ENCODE measurements around the gene MAP3K7.

Gene MAP3K7

GRCh38 chr6:90586836-90587638 is at the start of gene MAP3K7:
TSS of gene MAP3K7 (minus strand) at chr6:90587072. CDS start at chr6:90586883, 189 bp downstream.
- peak; percentile 90 for DNase-seq

- no peak for DNase-seq
Observed at GRCh38 chr6:90631046-90631445, 44.2 kb upstream of the MAP3K7 start.

DNA sequence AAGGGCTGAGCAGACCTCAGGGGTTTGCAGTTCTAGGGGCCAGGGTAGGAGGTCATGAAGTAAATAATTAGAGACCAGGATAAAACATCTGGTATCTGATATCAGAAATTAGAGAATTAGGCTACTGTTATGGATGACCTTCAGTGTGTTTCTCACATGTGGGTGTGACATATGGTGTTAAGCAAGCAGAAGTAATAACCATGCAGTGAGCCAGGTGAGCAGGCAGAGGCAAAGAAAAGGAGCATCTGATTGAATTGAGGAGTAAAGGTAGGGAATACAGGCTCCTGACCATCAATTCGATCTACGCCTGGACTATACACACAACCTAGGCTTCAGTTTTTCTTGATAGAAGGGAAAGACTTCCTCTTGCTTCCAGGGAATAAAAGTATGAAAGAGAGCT is 34.7 kb upstream of the MAP3K7 start:
- DNase-seq, result no peak

GRCh38 chr6:90619221-90619620 is 32.3 kb upstream of the MAP3K7 start:
- DNase-seq, result no peak

- no peak for DNase-seq
Observed at GRCh38 chr6:90612313-90612680, 25.4 kb upstream of the MAP3K7 start.

DNA sequence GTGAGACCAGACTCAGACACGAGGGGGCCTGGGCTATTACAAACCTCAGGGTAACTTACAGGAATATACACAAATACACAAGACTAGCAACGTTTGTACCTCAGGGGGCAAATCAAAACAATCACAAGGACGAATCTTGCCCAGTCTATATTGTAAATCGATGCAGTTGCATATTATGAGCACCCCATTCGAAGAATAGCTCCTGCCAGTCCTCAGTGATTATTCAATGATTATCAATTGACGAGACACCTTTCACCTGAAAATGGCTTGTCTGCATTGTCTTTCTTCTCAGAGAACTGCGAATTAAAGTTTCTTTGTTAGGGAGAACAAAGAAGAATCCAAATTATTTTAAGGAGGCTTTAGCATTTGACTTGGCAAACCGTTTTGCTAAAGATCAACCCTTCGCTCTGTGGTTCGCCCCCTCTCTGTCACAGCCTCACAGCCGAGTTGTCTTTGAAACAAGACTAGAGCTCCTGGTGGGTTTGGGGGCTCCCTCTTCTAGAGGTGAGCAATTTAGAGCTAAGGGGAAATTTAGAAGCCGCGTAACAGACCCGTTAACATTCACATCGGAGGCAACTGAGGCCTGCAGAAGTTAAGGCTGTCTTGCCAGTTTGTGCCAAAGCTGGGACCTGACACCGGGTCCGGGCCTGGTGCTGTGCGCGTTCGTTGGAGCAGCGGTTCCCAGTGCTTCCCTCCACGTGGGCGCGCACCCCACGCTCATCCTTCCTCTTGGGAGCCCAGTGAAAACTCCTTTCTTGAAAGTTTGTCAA is 24.9 kb upstream of the MAP3K7 start:
- no peak for DNase-seq

DNA sequence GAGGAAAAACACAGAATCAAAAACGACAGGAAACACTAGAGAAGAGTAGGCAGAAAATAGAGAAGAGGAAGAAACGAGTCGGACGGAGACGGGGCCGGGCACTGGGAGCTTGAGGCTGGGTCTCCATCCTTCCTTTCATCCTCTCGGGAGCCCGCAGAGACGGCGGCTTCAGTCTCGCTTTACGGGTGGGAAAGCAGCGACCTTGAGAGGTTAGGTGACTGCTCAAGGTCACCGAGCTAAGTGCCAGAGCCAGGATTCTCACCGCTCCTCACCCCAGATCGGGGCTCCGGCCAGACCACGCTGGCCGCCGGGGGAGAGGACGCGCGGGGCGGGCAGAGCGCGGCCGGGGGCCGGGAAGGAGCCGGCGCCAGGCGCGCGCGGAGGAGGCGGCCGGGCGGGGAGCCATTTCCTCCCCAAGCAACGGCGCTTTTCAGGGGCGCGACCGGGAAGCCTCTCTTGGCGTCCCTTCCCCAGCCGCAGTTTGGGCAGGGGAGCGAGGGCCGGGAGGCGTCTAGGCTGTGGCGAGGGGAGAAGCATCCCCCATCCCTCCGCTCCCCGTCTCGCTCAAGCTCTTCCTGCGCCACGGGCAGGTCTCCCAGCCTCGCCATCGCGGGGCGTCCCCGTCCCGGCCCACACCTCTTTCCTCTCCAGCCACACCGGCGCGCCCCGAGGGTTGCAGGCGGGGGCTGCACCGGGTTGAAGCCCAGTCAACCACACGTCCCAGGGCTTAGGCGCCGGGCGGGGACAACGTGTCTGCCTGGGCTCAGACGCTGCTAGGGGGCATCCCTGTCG is 24.1 kb upstream of the MAP3K7 start:
- DNase-seq, result peak; percentile 44

DNA sequence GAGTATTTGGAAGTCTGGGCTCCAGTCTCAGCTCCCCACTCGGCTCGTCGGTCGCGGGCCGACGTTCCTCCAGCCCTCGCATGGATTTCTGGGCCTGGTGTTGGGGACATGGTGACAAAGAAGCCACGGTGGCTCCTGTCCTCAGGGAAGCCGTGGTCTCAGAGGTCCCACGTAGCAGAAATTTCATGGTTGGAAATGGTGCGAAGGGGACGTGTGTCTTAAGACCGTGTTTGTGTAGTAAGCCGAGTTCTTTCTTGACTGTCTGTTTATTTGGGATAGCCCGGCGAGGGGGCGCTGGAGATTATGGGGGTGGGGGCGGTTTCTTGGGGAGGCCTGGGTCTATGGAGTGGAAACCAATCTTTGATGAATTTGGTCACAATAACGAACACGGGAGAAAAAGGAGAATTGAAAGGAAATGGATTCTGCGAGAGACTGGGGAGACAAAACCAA is 23.5 kb upstream of the MAP3K7 start:
- DNase-seq, result no peak

- DNase-seq, result no peak
Observed at GRCh38 chr6:90605749-90606340, 19.0 kb upstream of the MAP3K7 start.

DNA sequence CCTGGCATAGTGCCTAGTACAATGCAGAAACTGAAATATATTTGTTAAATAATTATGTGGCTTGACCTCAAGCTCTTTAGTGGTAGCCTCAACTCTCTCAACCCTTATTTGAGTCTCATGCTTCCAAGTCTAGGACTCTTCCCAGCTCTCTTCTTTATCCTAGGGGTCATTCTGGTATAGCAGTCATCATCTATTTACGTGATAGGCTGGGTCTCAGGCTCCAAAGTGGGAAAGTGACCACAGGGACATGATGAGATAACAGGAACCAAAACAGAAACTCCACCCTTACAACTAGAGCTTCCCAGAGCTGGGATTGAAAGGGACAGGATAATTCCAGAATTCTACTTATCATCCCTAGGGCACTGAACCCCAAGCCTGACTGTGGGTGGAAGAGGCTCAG is 17.7 kb upstream of the MAP3K7 start:
- DNase-seq, result no peak

DNA sequence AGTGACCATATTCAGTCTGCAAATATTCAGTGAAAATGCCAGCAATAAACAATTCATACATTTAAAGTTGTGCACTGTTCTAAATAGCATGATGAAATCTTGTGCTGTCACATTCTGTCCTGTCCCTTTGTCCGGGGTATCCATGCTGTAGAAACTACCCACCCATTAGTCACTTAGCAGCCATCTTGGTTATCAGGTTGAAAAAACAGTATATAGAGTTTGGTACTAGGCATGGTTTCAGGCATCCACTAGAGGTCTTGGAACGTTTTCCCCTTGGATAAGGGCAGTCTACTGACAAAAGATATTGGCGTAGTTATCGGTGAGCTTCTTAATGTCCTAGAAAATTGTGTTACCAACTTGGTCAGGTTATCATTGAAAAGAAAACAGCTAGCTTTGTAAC is 12.3 kb upstream of the MAP3K7 start:
- no peak for DNase-seq

DNA sequence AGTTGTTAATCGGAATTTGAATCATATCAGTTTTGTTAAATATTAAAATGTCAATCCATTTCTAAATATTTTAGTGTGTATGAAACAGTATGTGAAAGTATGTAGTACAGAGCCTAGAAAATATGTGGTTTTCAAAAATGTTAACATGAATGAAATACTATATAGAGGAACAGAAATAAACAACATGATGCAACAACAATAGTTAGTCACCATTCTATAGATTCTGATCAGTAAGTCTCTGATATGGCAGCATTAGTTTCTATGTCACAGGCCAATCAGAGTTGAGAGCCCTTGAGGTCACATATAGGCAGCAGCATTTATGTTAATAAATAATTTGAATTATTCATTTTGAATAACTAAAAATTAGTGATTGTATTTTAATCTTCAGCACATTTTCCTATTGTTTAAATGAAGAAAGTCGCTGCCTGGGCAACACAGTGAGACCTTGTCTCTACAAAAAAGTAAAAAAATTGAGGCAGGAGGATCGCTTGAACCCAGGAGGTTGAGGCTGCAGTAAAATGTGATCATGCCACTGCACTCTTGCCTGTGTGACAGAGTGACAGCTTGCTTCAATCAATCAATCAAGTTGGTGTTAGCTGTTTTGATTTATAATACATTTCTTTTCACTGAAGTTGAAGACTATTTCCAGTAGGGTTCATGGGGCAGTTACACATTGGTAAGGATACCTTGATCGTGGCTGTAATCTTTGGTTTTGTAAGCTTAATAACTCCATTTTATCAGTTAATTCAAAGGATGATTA is 11.5 kb upstream of the MAP3K7 start:
- no peak for DNase-seq

DNA sequence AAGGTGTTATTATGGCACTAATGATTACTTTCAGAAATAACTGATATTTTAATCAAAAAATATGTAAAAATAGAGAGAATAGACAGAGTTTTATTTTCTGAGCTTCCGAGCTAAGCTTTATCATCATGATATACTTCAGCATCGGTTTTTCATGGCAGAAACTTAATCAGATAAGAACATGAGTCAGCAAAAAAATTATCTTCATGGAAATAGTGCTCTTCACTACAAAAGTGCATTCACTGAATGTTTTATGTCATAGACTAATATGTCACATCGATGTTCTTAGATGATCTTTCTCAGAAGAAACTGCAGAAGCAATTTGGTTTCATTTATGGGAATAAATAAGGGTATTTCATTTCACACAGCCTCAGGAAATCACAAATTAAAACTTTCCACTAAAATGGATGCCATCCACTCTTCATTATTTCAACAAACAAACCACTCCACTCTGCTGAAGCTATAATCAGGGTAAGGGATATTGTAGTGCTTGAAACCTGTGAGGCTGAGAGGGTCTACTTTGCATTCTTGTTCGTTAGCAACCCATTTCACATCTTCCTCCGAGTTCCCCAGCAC is 10.2 kb upstream of the MAP3K7 start:
- no peak for DNase-seq

- no peak for DNase-seq
Observed at GRCh38 chr6:90595854-90596253, 9.0 kb upstream of the MAP3K7 start.

DNA sequence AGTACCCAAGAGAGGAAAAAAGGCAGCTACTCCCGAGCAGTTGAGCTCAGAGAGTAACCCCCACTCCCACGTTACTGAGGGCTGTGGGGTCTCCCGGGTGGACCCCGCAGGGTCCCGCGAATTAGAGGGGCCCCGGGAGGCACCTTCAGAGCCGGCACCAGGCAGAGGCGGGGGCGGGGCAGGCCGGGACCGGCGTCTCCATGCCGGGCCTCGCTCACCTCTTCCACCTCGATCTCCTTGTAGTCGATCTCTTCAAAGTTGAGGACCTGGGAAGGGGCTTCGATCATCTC is 381 bp downstream of the MAP3K7 start:
- peak; percentile 39 for DNase-seq

DNA sequence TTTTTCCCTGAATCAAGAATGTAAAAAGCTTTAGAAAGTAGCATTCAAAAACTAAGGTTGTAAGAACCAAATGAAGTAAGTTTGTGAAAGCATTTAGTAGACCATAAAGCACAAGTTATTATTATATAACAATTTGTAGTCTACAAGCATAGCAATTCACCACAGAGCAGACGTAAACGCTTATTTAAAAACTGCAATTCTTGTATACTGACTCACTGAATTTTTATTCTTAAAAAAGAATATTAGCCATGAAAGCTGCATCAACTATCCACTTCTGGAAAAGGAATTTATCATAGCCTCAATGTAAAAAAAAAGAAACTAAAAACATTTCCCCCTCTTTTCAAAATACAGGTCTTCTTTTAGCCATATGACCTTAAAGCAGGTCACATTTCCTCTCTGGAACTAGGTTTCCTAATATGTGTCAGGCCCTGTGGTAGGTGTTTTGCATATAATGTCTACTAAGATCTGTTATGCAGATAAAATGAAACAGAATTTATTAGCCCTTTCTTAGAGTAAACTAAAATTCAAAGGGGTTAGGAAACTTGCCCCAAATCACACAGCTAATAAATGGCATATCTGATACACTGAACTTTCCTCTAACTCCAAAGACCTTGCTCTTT is 2.1 kb downstream of the MAP3K7 start:
- DNase-seq, result no peak

- no peak for DNase-seq
Observed at GRCh38 chr6:90583836-90584481, 2.9 kb downstream of the MAP3K7 start.

GRCh38 chr6:90583179-90583835 is 3.6 kb downstream of the MAP3K7 start:
- no peak for DNase-seq

GRCh38 chr6:90581146-90581545 is 5.7 kb downstream of the MAP3K7 start:
- DNase-seq, result no peak

- no peak for DNase-seq
Observed at GRCh38 chr6:90578894-90579549, 7.8 kb downstream of the MAP3K7 start.
